ENCODE results near the gene RFPL3.

DNA sequence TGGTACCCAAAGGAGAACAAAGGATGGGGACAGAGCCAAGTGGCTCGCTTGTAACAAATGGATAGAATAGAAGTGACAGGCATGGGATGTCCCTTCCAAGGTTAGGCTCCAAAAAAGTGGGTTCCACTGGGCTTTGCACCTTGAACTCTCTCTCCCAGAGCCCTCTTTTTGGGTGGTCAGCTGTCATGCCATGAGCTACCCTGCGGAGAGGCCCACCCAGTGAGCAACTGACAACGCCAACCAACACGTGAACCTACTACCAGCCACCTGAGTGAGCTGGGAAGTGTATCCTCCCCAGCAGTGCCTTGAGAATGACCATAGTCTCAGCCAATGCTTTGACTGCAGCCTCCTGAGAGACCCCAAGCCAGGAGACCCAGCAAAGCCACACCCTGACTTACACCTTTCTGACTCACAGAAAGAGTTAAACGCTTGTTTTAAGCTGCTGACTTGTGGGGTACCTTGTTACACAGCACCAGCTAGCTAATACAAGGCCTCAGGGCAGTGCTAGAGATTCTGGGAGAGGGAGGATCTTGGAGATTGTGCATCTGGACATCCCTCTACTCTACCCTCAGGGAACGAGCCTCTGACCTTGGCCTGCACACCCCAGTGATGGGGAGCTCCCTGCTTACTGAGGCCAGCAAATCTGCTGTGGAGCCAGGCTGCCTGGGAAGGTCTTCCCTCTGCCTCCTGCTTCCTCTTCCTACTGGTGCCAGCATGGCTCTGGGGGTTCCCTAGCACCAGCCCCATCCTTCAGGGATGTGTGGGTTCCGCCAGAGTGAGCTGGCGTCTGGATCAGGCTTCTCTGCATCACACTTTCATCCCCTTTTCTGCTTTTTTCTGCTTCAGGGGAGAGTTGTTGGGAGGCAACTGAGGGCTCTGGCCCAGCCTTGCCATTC, 29.1 kb upstream of the RFPL3 start:
- TF ChIP-seq BCL11A (tag by site-specific recombination; IDR thresholded peaks at IDR 0.05; ENCODE audit: low read depth) = no peak
- TF ChIP-seq, protein P1, sequence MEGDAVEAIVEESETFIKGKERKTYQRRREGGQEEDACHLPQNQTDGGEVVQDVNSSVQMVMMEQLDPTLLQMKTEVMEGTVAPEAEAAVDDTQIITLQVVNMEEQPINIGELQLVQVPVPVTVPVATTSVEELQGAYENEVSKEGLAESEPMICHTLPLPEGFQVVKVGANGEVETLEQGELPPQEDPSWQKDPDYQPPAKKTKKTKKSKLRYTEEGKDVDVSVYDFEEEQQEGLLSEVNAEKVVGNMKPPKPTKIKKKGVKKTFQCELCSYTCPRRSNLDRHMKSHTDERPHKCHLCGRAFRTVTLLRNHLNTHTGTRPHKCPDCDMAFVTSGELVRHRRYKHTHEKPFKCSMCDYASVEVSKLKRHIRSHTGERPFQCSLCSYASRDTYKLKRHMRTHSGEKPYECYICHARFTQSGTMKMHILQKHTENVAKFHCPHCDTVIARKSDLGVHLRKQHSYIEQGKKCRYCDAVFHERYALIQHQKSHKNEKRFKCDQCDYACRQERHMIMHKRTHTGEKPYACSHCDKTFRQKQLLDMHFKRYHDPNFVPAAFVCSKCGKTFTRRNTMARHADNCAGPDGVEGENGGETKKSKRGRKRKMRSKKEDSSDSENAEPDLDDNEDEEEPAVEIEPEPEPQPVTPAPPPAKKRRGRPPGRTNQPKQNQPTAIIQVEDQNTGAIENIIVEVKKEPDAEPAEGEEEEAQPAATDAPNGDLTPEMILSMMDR (tag by site-specific recombination; IDR thresholded peaks at IDR 0.05) = no peak
- TF ChIP-seq ZNF660 (tag by site-specific recombination; IDR thresholded peaks at IDR 0.05) = no peak
- TF ChIP-seq, protein P2, sequence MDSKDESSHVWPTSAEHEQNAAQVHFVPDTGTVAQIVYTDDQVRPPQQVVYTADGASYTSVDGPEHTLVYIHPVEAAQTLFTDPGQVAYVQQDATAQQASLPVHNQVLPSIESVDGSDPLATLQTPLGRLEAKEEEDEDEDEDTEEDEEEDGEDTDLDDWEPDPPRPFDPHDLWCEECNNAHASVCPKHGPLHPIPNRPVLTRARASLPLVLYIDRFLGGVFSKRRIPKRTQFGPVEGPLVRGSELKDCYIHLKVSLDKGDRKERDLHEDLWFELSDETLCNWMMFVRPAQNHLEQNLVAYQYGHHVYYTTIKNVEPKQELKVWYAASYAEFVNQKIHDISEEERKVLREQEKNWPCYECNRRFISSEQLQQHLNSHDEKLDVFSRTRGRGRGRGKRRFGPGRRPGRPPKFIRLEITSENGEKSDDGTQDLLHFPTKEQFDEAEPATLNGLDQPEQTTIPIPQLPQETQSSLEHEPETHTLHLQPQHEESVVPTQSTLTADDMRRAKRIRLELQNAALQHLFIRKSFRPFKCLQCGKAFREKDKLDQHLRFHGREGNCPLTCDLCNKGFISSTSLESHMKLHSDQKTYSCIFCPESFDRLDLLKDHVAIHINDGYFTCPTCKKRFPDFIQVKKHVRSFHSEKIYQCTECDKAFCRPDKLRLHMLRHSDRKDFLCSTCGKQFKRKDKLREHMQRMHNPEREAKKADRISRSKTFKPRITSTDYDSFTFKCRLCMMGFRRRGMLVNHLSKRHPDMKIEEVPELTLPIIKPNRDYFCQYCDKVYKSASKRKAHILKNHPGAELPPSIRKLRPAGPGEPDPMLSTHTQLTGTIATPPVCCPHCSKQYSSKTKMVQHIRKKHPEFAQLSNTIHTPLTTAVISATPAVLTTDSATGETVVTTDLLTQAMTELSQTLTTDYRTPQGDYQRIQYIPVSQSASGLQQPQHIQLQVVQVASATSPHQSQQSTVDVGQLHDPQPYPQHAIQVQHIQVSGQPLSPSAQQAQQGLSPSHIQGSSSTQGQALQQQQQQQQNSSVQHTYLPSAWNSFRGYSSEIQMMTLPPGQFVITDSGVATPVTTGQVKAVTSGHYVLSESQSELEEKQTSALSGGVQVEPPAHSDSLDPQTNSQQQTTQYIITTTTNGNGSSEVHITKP (tag by site-specific recombination; IDR thresholded peaks at IDR 0.05) = no peak
- no peak for TF ChIP-seq ZNF221 (tag by site-specific recombination; IDR thresholded peaks at IDR 0.05; ENCODE audit: borderline replicate concordance)
- TF ChIP-seq, protein P3, sequence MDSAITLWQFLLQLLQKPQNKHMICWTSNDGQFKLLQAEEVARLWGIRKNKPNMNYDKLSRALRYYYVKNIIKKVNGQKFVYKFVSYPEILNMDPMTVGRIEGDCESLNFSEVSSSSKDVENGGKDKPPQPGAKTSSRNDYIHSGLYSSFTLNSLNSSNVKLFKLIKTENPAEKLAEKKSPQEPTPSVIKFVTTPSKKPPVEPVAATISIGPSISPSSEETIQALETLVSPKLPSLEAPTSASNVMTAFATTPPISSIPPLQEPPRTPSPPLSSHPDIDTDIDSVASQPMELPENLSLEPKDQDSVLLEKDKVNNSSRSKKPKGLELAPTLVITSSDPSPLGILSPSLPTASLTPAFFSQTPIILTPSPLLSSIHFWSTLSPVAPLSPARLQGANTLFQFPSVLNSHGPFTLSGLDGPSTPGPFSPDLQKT (IDR thresholded peaks at IDR 0.05; ENCODE audit: borderline replicate concordance, low read depth, low read length) = no peak
- TF ChIP-seq ZNF174 (tag by site-specific recombination; IDR thresholded peaks at IDR 0.05) = no peak
- TF ChIP-seq, protein P4, sequence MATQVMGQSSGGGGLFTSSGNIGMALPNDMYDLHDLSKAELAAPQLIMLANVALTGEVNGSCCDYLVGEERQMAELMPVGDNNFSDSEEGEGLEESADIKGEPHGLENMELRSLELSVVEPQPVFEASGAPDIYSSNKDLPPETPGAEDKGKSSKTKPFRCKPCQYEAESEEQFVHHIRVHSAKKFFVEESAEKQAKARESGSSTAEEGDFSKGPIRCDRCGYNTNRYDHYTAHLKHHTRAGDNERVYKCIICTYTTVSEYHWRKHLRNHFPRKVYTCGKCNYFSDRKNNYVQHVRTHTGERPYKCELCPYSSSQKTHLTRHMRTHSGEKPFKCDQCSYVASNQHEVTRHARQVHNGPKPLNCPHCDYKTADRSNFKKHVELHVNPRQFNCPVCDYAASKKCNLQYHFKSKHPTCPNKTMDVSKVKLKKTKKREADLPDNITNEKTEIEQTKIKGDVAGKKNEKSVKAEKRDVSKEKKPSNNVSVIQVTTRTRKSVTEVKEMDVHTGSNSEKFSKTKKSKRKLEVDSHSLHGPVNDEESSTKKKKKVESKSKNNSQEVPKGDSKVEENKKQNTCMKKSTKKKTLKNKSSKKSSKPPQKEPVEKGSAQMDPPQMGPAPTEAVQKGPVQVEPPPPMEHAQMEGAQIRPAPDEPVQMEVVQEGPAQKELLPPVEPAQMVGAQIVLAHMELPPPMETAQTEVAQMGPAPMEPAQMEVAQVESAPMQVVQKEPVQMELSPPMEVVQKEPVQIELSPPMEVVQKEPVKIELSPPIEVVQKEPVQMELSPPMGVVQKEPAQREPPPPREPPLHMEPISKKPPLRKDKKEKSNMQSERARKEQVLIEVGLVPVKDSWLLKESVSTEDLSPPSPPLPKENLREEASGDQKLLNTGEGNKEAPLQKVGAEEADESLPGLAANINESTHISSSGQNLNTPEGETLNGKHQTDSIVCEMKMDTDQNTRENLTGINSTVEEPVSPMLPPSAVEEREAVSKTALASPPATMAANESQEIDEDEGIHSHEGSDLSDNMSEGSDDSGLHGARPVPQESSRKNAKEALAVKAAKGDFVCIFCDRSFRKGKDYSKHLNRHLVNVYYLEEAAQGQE (tag by site-specific recombination; IDR thresholded peaks at IDR 0.05) = no peak
- TF ChIP-seq ZBTB1 (tag by site-specific recombination; IDR thresholded peaks at IDR 0.05) = no peak
- TF ChIP-seq ZNF529 (tag by site-specific recombination; IDR thresholded peaks at IDR 0.05; ENCODE audit: insufficient replicate concordance) = no peak
- TF ChIP-seq, protein P5, sequence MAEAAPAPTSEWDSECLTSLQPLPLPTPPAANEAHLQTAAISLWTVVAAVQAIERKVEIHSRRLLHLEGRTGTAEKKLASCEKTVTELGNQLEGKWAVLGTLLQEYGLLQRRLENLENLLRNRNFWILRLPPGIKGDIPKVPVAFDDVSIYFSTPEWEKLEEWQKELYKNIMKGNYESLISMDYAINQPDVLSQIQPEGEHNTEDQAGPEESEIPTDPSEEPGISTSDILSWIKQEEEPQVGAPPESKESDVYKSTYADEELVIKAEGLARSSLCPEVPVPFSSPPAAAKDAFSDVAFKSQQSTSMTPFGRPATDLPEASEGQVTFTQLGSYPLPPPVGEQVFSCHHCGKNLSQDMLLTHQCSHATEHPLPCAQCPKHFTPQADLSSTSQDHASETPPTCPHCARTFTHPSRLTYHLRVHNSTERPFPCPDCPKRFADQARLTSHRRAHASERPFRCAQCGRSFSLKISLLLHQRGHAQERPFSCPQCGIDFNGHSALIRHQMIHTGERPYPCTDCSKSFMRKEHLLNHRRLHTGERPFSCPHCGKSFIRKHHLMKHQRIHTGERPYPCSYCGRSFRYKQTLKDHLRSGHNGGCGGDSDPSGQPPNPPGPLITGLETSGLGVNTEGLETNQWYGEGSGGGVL (tag by site-specific recombination; IDR thresholded peaks at IDR 0.05) = no peak
- TF ChIP-seq ZNF169 (tag by site-specific recombination; IDR thresholded peaks at IDR 0.05) = no peak
- TF ChIP-seq ZNF510 (tag by site-specific recombination; IDR thresholded peaks at IDR 0.05; ENCODE audit: insufficient replicate concordance) = no peak
